Fibroblast of the aortic adventitia (primary cell): ENCODE measurements around the gene RASA1. TPM values are rescaled to one million over a fixed set of nuclear protein-coding genes. Genes with fewer than 3 reads are reported as not detected.

Source experiments
- DNase-seq: peaks from one replicate; pipeline ENCODE4 v3.0.0-alpha.2; 2010; ENCODE audit warnings: low read depth
- H3K4me3 ChIP-seq: 2 replicates; pipeline ENCODE4 v1.5.1; 2011; ENCODE audit warnings: low read depth, mild to moderate bottlenecking, control low read depth, low read length, moderate library complexity
- CTCF ChIP-seq: IDR thresholded peaks from 2 replicates; pipeline ENCODE4 v1.5.1; 2011; ENCODE audit warnings: mild to moderate bottlenecking, low read length, control low read depth, inconsistent platforms; ENCODE audit not compliant: insufficient read depth
- total RNA-seq: library from RNA; depleted of rRNA; stranded (reverse); fragments of >200 nt; gene quantifications from 2 replicates; pipeline ENCODE4 v1.2.3, GENCODE V29; 2012; ENCODE audit warnings: low replicate concordance

The RASA1 gene
- total RNA-seq: 31.0 and 46.2 TPM in 2 replicates

GRCh38 chr5:87267574-87268125 lies at the start of gene RASA1:
Gene RASA1 (plus strand): TSS chr5:87267883. CDS start chr5:87268452, 569 bp downstream.
- peak within 1 kb of the TSS; percentile 96 for H3K4me3 ChIP-seq
- TF ChIP-seq CTCF: no peak
- peak; percentile 87 for DNase-seq

- peak; percentile 16 for DNase-seq
- no peak for TF ChIP-seq CTCF
- no peak overlapping the region for H3K4me3 ChIP-seq
These were observed 37.9 kb upstream of the RASA1 start for GRCh38 chr5:87229780-87230179.

GRCh38 chr5:87231037-87231808 lies 36.5 kb upstream of the RASA1 start:
- TF ChIP-seq CTCF: no peak
- no peak overlapping the region for H3K4me3 ChIP-seq
- DNase-seq: no peak

GRCh38 chr5:87233143-87233542 lies 34.5 kb upstream of the RASA1 start:
- no peak overlapping the region for H3K4me3 ChIP-seq
- DNase-seq: no peak
- TF ChIP-seq CTCF: no peak

GRCh38 chr5:87241555-87241954 lies 26.1 kb upstream of the RASA1 start:
- DNase-seq: no peak
- H3K4me3 ChIP-seq: no peak overlapping the region
- TF ChIP-seq CTCF: no peak

GRCh38 chr5:87242242-87242641 lies 25.4 kb upstream of the RASA1 start:
- no peak overlapping the region for H3K4me3 ChIP-seq
- no peak for TF ChIP-seq CTCF
- no peak for DNase-seq
